HEK293 (cell line): ENCODE measurements around the gene MRPL32.

Experiments used
- CTCF ChIP-seq: fragments of 450-650 bp; formaldehyde crosslinking; IDR thresholded peaks from 2 replicates; pipeline ENCODE4 v1.5.1; 2016; ENCODE audit warnings: missing biosample characterization, missing genetic modification characterization
- SALL2 ChIP-seq: fragments of 450-650 bp; formaldehyde crosslinking; IDR thresholded peaks from 2 replicates; pipeline ENCODE4 v1.5.0; 2017; ENCODE audit warnings: missing biosample characterization, mild to moderate bottlenecking, missing genetic modification characterization, borderline replicate concordance
- SP2 ChIP-seq: fragments of 450-650 bp; formaldehyde crosslinking; IDR thresholded peaks from 2 replicates; pipeline ENCODE4 v1.5.1; 2016; ENCODE audit warnings: missing biosample characterization, missing genetic modification characterization
- YY1 ChIP-seq: fragments of 450-650 bp; formaldehyde crosslinking; IDR thresholded peaks from 2 replicates; pipeline ENCODE4 v1.5.1; 2018; ENCODE audit warnings: missing biosample characterization, missing genetic modification characterization
- ZNF114 ChIP-seq: fragments of 450-650 bp; formaldehyde crosslinking; IDR thresholded peaks from 2 replicates; pipeline ENCODE4 v1.5.0; 2017; ENCODE audit warnings: missing biosample characterization, missing genetic modification characterization
- ZNF121 ChIP-seq: fragments of 450-650 bp; formaldehyde crosslinking; IDR thresholded peaks from 2 replicates; pipeline ENCODE4 v1.5.1; 2016; ENCODE audit warnings: missing biosample characterization, missing genetic modification characterization
- ZNF777 ChIP-seq: fragments of 450-650 bp; formaldehyde crosslinking; IDR thresholded peaks from 2 replicates; pipeline ENCODE4 v1.5.1; 2017; ENCODE audit warnings: missing biosample characterization, missing genetic modification characterization, borderline replicate concordance
- TF ChIP-seq, protein P1 (sequence below): fragments of 450-650 bp; formaldehyde crosslinking; IDR thresholded peaks from 2 replicates; pipeline ENCODE4 v1.5.1; 2016; ENCODE audit warnings: missing biosample characterization, missing genetic modification characterization, borderline replicate concordance

DNA sequence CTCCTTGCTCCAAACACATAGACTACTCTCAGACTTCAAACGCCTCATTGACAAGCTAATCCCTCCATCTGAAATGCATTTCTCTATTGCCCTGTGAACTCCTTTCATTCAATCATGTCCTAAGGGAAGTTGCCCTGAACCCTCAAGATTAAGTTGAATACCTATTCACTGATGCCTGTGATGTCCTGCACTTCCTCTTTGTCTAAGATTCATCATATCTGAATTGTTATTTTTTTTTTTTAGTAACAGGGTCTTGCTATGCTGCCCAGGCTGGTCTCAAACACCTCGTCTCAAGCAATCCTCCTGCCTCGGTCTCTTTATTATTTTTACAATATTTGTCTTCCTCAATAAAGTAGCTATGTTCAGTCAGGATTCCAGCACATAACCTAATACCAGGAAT is 3.4 kb upstream of the MRPL32 start:
- TF ChIP-seq SP2 (tag by site-specific recombination), result no peak
- TF ChIP-seq ZNF777 (tag by site-specific recombination), result no peak
- no peak for TF ChIP-seq CTCF (tag by site-specific recombination)
- peak; percentile 60; the same call in 1 of the 2 replicates for TF ChIP-seq ZNF121 (tag by site-specific recombination)
- TF ChIP-seq ZNF114 (tag by site-specific recombination), result no peak
- TF ChIP-seq, protein P1, sequence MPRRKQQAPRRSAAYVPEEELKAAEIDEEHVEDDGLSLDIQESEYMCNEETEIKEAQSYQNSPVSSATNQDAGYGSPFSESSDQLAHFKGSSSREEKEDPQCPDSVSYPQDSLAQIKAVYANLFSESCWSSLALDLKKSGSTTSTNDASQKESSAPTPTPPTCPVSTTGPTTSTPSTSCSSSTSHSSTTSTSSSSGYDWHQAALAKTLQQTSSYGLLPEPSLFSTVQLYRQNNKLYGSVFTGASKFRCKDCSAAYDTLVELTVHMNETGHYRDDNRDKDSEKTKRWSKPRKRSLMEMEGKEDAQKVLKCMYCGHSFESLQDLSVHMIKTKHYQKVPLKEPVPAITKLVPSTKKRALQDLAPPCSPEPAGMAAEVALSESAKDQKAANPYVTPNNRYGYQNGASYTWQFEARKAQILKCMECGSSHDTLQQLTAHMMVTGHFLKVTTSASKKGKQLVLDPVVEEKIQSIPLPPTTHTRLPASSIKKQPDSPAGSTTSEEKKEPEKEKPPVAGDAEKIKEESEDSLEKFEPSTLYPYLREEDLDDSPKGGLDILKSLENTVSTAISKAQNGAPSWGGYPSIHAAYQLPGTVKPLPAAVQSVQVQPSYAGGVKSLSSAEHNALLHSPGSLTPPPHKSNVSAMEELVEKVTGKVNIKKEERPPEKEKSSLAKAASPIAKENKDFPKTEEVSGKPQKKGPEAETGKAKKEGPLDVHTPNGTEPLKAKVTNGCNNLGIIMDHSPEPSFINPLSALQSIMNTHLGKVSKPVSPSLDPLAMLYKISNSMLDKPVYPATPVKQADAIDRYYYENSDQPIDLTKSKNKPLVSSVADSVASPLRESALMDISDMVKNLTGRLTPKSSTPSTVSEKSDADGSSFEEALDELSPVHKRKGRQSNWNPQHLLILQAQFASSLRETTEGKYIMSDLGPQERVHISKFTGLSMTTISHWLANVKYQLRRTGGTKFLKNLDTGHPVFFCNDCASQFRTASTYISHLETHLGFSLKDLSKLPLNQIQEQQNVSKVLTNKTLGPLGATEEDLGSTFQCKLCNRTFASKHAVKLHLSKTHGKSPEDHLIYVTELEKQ (tag by site-specific recombination), result no peak
- TF ChIP-seq SALL2 (tag by site-specific recombination), result no peak
- no peak for TF ChIP-seq YY1 (tag by site-specific recombination)
